Mononuclear cell (primary cell): Measurements from ENCODE around the gene LAMA3. TPM values are rescaled to one million over a fixed set of nuclear protein-coding genes. Genes with fewer than 3 reads are reported as not detected.

Experiments used
- H3K27me3 ChIP-seq: 2 replicates; pipeline ENCODE4 v1.6.0; 2011; ENCODE audit warnings: low read length, control low read depth; ENCODE audit not compliant: insufficient read depth
- H3K4me1 ChIP-seq: 2 replicates; pipeline ENCODE4 v1.5.1; 2011; ENCODE audit warnings: mild to moderate bottlenecking, low read length, control low read depth; ENCODE audit not compliant: insufficient read depth
- H3K4me3 ChIP-seq: 2 replicates; pipeline ENCODE4 v1.5.1; 2011; ENCODE audit warnings: mild to moderate bottlenecking, low read length, moderate library complexity
- H3K9me3 ChIP-seq: 2 replicates; pipeline ENCODE4 v1.5.1; 2011; ENCODE audit warnings: low read depth, mild to moderate bottlenecking, control low read depth, low read length
- total RNA-seq: library from RNA; depleted of rRNA; stranded (reverse); fragments of >200 nt; gene quantifications from one replicate; pipeline ENCODE4 v1.2.3, GENCODE V29; 2012

The LAMA3 gene
- total RNA-seq, 1 donor = under 0.01 TPM

GRCh38 chr18:23745366-23745765 lies 56.1 kb downstream of the LAMA3 start:
- no peak overlapping the region for H3K4me3 ChIP-seq
- H3K27me3 ChIP-seq = no peaks in the 10 kb centered on the region
- H3K4me1 ChIP-seq = no peaks in the 10 kb centered on the region
- H3K9me3 ChIP-seq = no peaks in the 10 kb centered on the region

GRCh38 chr18:23746851-23747250 lies 57.6 kb downstream of the LAMA3 start:
- Histone ChIP-seq H3K27me3 (no peaks in the 10 kb centered on the region), H3K4me3 (no peak overlapping the region), H3K9me3 (no peaks in the 10 kb centered on the region), H3K4me1 (no peaks in the 10 kb centered on the region)

- Histone ChIP-seq H3K27me3 (no peaks in the 10 kb centered on the region), H3K4me3 (no peak overlapping the region), H3K4me1 (no peaks in the 10 kb centered on the region), H3K9me3 (no peaks in the 10 kb centered on the region)
Observed at GRCh38 chr18:23752363-23752762, 63.1 kb downstream of the LAMA3 start.

- Histone ChIP-seq H3K4me1 (no peaks in the 10 kb centered on the region), H3K4me3 (no peak overlapping the region), H3K9me3 (no peaks in the 10 kb centered on the region), H3K27me3 (no peaks in the 10 kb centered on the region)
Observed at GRCh38 chr18:23752796-23753195, 63.5 kb downstream of the LAMA3 start.

- no peak overlapping the region for H3K4me3 ChIP-seq
- no peaks in the 10 kb centered on the region for H3K27me3 ChIP-seq
Observed at GRCh38 chr18:23756590-23757436, 67.6 kb downstream of the LAMA3 start.

GRCh38 chr18:23757437-23757733 lies 68.1 kb downstream of the LAMA3 start:
- no peaks in the 10 kb centered on the region for H3K4me1 ChIP-seq
- H3K4me3 ChIP-seq = no peak overlapping the region
- no peaks in the 10 kb centered on the region for H3K9me3 ChIP-seq
- no peaks in the 10 kb centered on the region for H3K27me3 ChIP-seq

More at GRCh38 chr18:23756590-23757436, 67.6 kb downstream of the LAMA3 start:
- no peaks in the 10 kb centered on the region for H3K9me3 ChIP-seq
- no peaks in the 10 kb centered on the region for H3K4me1 ChIP-seq

- Histone ChIP-seq H3K4me3 (no peak overlapping the region), H3K4me1 (no peaks in the 10 kb centered on the region), H3K9me3 (no peaks in the 10 kb centered on the region), H3K27me3 (no peaks in the 10 kb centered on the region)
Observed at GRCh38 chr18:23758281-23758680, 69.0 kb downstream of the LAMA3 start.

- Histone ChIP-seq H3K9me3 (no peaks in the 10 kb centered on the region), H3K4me3 (no peak overlapping the region), H3K27me3 (peaks cover 4% of the 10 kb centered on the region), H3K4me1 (no peaks in the 10 kb centered on the region)
Observed at GRCh38 chr18:23761941-23762340, 72.7 kb downstream of the LAMA3 start.

GRCh38 chr18:23763343-23763742 lies 74.1 kb downstream of the LAMA3 start:
- Histone ChIP-seq H3K27me3 (peaks cover 4% of the 10 kb centered on the region), H3K4me1 (no peaks in the 10 kb centered on the region), H3K9me3 (no peaks in the 10 kb centered on the region), H3K4me3 (no peak overlapping the region)

GRCh38 chr18:23765931-23766330 lies 76.7 kb downstream of the LAMA3 start:
- no peak overlapping the region for H3K4me3 ChIP-seq
- no peaks in the 10 kb centered on the region for H3K4me1 ChIP-seq
- H3K27me3 ChIP-seq = peaks cover 4% of the 10 kb centered on the region
- H3K9me3 ChIP-seq = peaks cover 4% of the 10 kb centered on the region

- Histone ChIP-seq H3K4me1 (no peaks in the 10 kb centered on the region), H3K27me3 (no peaks in the 10 kb centered on the region), H3K9me3 (peaks cover 4% of the 10 kb centered on the region), H3K4me3 (no peak overlapping the region)
Observed at GRCh38 chr18:23772327-23773024, 83.2 kb downstream of the LAMA3 start.

- no peaks in the 10 kb centered on the region for H3K9me3 ChIP-seq
- H3K4me1 ChIP-seq = no peaks in the 10 kb centered on the region
- H3K4me3 ChIP-seq = no peak overlapping the region
- no peaks in the 10 kb centered on the region for H3K27me3 ChIP-seq
Observed at GRCh38 chr18:23776306-23776705, 87.1 kb downstream of the LAMA3 start.

- Histone ChIP-seq H3K27me3 (no peaks in the 10 kb centered on the region), H3K4me1 (no peaks in the 10 kb centered on the region), H3K9me3 (no peaks in the 10 kb centered on the region), H3K4me3 (no peak overlapping the region)
Observed at GRCh38 chr18:23778828-23779227, 89.6 kb downstream of the LAMA3 start.

- no peak overlapping the region for H3K4me3 ChIP-seq
- H3K9me3 ChIP-seq = no peaks in the 10 kb centered on the region
- no peaks in the 10 kb centered on the region for H3K4me1 ChIP-seq
- H3K27me3 ChIP-seq = no peaks in the 10 kb centered on the region
Observed at GRCh38 chr18:23779696-23780303, 90.5 kb downstream of the LAMA3 start.

- Histone ChIP-seq H3K9me3 (no peaks in the 10 kb centered on the region), H3K4me1 (no peaks in the 10 kb centered on the region)
Observed at GRCh38 chr18:23784832-23785245, 95.6 kb downstream of the LAMA3 start.

More at GRCh38 chr18:23784832-23785245, 95.6 kb downstream of the LAMA3 start:
- peaks cover 2% of the 10 kb centered on the region for H3K27me3 ChIP-seq
- H3K4me3 ChIP-seq = no peak overlapping the region
